Measurements from ENCODE around the gene ASXL3.

ASXL3 gene

DNA sequence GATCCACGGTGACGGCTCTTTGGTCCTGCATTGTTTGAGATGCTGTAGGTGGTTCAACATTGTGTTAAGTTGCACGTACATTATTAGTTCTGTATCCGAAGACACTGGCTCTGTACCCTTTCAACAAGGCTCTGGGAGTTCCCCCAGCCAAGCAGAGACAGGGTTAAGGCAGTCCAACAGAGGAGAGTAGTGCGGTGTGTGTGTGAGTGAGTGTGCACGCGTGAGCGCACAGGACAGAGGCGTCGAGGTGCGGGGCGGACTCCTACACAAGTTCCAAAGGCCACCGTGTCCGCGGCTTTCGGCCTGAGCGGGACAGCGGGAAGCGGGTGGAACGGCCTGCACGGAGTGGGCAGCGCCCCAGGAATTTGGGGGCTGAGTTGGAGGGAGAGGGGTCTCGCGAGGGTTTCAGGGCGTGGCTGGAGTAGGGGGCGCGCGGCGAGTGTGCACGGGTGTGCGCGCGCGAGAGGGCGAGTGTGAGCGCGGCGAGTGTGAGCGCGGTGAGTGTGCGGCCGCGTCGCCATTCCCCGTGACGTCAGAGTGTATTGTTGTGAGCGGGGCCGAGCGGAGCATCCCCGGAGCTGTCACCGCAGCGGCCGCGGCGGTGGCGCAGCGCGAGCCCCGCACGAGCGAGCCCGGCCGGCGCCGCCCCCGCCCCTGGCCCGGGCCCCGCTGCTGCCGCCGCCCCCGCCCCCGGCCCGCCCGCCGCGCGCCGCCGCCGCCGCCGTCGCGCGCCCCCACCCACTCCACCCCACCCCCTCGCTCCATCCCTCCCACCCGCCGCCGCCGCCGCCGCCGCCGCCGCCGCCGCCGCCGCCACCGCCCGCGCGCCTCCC, at the start of gene ASXL3:
Gene ASXL3, plus strand, starts transcription at position 535 of the 833 bp plus-strand sequence. CDS start 413 bp downstream, outside the sequence.
- Histone ChIP-seq H3K36me3 (ENCODE audit: control insufficient read depth, low read length) (no peaks in the 10 kb centered on the region), H3K27me3 (ENCODE audit: control insufficient read depth, low read length) (no peaks in the 10 kb centered on the region), H3K9me3 (ENCODE audit: control insufficient read depth, insufficient read depth, low read length) (peaks cover 9% of the 10 kb centered on the region; the same call in 1 of the 2 replicates), H3F3A (ENCODE audit: control insufficient read depth, insufficient read depth) (no peaks in the 10 kb centered on the region), H3K9me2 (replicated peaks; ENCODE audit: control insufficient read depth, low read length) (no peaks in the 10 kb centered on the region), H3K4me3 (ENCODE audit: low read length) (peak within 1 kb of the TSS; percentile 2), H3K27ac (ENCODE audit: low read depth, low read length) (peak within 1 kb of the TSS; percentile 37), H3K4me2 (ENCODE audit: low read length) (peak within 1 kb of the TSS; percentile 31), H4K20me1 (ENCODE audit: control insufficient read depth, insufficient read depth, low read depth, low read length) (no peaks in the 10 kb centered on the region), H3K79me2 (ENCODE audit: control insufficient read depth, low read length) (no peaks in the 10 kb centered on the region), H3K4me1 (ENCODE audit: control insufficient read depth, low read length) (peaks cover 34% of the 10 kb centered on the region)
- TF ChIP-seq CTCF (IDR thresholded peaks at IDR 0.05; ENCODE audit: low read depth, low read length, poor library complexity, severe bottlenecking) (no peak), EZH2phosphoT487 (IDR thresholded peaks at IDR 0.05; ENCODE audit: borderline replicate concordance, low read length) (no peak)

GRCh38 chr18:33532978-33533377, 45.0 kb upstream of the ASXL3 start:
- no peaks in the 10 kb centered on the region for H3K36me3 ChIP-seq (ENCODE audit: control insufficient read depth, low read length)
- H3K9me2 ChIP-seq (replicated peaks; ENCODE audit: control insufficient read depth, low read length): no peaks in the 10 kb centered on the region
- no peaks in the 10 kb centered on the region for H3F3A ChIP-seq (ENCODE audit: control insufficient read depth, insufficient read depth)
- H3K27ac ChIP-seq (ENCODE audit: low read depth, low read length): no peak overlapping the region
- no peaks in the 10 kb centered on the region for H3K27me3 ChIP-seq (ENCODE audit: control insufficient read depth, low read length)
- no peak for TF ChIP-seq EZH2phosphoT487 (IDR thresholded peaks at IDR 0.05; ENCODE audit: borderline replicate concordance, low read length)
- TF ChIP-seq CTCF (IDR thresholded peaks at IDR 0.05; ENCODE audit: low read depth, low read length, poor library complexity, severe bottlenecking): no peak
- H3K4me2 ChIP-seq (ENCODE audit: low read length): no peak overlapping the region
- H3K4me1 ChIP-seq (ENCODE audit: control insufficient read depth, low read length): no peaks in the 10 kb centered on the region
- H3K4me3 ChIP-seq (ENCODE audit: low read length): no peak overlapping the region
- H3K9me3 ChIP-seq (ENCODE audit: control insufficient read depth, insufficient read depth, low read length): peaks cover 4% of the 10 kb centered on the region; the same call in 1 of the 2 replicates
- no peaks in the 10 kb centered on the region for H3K79me2 ChIP-seq (ENCODE audit: control insufficient read depth, low read length)
- H4K20me1 ChIP-seq (ENCODE audit: control insufficient read depth, insufficient read depth, low read depth, low read length): no peaks in the 10 kb centered on the region

DNA sequence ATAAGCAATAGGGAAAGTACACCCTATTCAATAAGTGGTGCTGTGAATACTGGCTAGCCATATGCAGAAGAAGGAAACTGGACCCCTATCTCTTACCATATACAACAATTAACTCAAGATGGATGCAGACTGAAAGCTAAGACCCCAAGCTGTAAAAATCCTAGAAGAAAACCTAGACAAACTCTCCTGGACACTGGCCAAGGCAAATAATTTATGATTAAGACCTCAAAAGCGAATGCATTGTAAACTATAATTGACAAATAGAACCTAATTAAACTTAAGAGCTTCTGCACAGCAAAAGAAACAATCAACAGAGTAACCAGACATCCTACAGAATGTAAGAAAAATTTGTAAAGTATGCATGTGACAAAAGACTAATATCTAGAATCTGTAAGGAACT, 41.1 kb upstream of the ASXL3 start:
- Histone ChIP-seq H4K20me1 (ENCODE audit: control insufficient read depth, insufficient read depth, low read depth, low read length) (no peaks in the 10 kb centered on the region), H3K36me3 (ENCODE audit: control insufficient read depth, low read length) (no peaks in the 10 kb centered on the region), H3K9me3 (ENCODE audit: control insufficient read depth, insufficient read depth, low read length) (no peaks in the 10 kb centered on the region), H3K4me3 (ENCODE audit: low read length) (no peak overlapping the region), H3K4me2 (ENCODE audit: low read length) (no peak overlapping the region), H3K9me2 (replicated peaks; ENCODE audit: control insufficient read depth, low read length) (no peaks in the 10 kb centered on the region), H3K4me1 (ENCODE audit: control insufficient read depth, low read length) (peaks cover 7% of the 10 kb centered on the region), H3F3A (ENCODE audit: control insufficient read depth, insufficient read depth) (no peaks in the 10 kb centered on the region), H3K27me3 (ENCODE audit: control insufficient read depth, low read length) (no peaks in the 10 kb centered on the region), H3K79me2 (ENCODE audit: control insufficient read depth, low read length) (no peaks in the 10 kb centered on the region), H3K27ac (ENCODE audit: low read depth, low read length) (no peak overlapping the region)
- TF ChIP-seq CTCF (IDR thresholded peaks at IDR 0.05; ENCODE audit: low read depth, low read length, poor library complexity, severe bottlenecking) (no peak), EZH2phosphoT487 (IDR thresholded peaks at IDR 0.05; ENCODE audit: borderline replicate concordance, low read length) (no peak)

All from DOHH2 (cell line).